Chondrocyte (in vitro differentiated cells): ENCODE measurements around the gene CELF2. TPM values are rescaled to one million over a fixed set of nuclear protein-coding genes. Genes with fewer than 3 reads are reported as not detected.

ENCODE experiments used
- DNase-seq: peaks from one replicate; pipeline ENCODE4 v3.0.0; 2021; ENCODE audit warnings: mixed read lengths, low spot score
- H3K27ac Mint-ChIP-seq: one replicate; pipeline ENCODE4 v1.8.0; 2021; ENCODE audit warnings: mild to moderate bottlenecking, moderate library complexity, mixed read lengths; ENCODE audit not compliant: unreplicated experiment
- H3K27me3 Mint-ChIP-seq: 2 replicates; pipeline ENCODE4 v1.8.0; 2021; ENCODE audit warnings: low read depth, mixed read lengths
- H3K36me3 Mint-ChIP-seq: 2 replicates; pipeline ENCODE4 v1.8.0; 2021; ENCODE audit warnings: low read depth, mixed read lengths
- H3K4me1 Mint-ChIP-seq: 2 replicates; pipeline ENCODE4 v1.8.0; 2021; ENCODE audit warnings: low read depth, mild to moderate bottlenecking, mixed read lengths
- H3K4me3 Mint-ChIP-seq: one replicate; pipeline ENCODE4 v1.8.0; 2021; ENCODE audit warnings: mild to moderate bottlenecking, moderate library complexity, mixed read lengths; ENCODE audit not compliant: unreplicated experiment
- H3K9me3 Mint-ChIP-seq: 2 replicates; pipeline ENCODE4 v1.8.0; 2021; ENCODE audit warnings: low read depth, mixed read lengths
- total RNA-seq: library from RNA; stranded (reverse); gene quantifications from 3 replicates; pipeline ENCODE4 v1.2.1, GENCODE V29; 2021
- TF ChIP-seq, protein P1 (sequence below): fragments of 200-600 bp; sonication (generic); IDR thresholded peaks from 2 replicates; pipeline ENCODE4 v1.5.0; 2021; ENCODE audit warnings: antibody characterized with exemption, mild to moderate bottlenecking, moderate library complexity

CELF2 gene
- total RNA-seq, 1 donor from 2014 or later, result 44.3 TPM

DNA sequence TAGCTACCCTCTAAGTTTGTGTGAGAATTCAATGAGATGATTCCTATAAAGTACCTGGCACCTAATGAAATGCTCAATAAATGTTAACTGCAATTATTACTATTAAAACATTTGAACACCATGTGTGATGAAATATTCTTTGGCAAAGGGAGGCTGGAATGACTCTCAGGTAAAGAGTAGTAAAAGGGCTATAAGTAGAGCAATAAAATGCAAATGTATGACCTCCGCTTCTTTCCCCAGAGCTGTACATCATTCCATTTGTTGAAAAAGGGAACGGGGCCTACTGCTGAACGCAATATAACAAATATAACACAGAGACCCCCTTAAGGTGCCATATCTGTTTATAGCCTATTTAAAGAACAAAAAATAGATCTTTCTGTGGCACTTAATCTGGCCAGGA is 27.8 kb downstream of the CELF2 start:
- Mint-ChIP-seq H3K27ac (no peak overlapping the region), H3K4me3 (no peak overlapping the region), H3K27me3 (no peaks in the 10 kb centered on the region)

DNA sequence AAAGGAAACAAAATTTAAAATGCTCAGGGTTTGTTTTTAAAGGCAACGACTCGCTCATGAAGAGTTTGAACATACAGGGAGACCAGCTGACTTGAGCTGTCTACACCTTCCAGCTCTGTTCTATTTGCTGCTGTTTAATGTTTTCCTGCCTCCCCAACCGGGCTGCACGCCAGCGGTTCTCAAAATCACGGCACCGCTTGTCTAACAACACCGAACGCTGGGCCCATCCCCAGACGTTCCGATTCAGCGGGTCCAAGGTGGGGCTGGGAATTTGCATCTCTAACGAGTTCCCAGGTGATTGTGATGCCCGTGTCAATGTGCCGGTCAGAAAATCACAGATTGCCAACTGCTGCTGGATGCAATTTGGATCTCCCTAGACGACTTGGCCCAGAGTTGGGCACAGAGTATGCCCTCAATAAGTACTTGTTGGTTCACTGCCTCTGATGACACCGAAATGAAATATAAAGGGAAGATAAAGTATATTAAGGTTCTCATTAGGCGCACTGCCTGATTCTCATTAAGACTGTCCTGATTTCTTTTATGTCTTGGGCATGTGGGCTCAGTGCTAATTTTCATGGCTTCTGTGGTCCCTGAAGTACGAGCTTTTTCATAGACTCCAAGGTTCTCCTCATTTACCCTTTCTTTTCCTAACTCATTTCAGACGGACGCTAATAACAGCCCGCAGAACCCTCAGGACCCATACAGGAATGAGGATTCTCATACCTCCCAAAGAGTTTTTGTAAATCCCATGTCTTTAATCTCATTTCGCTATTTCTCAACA is 28.5 kb downstream of the CELF2 start:
- no peak for DNase-seq
- H3K9me3 Mint-ChIP-seq, result no peaks in the 10 kb centered on the region
- H3K27me3 Mint-ChIP-seq, result no peaks in the 10 kb centered on the region
- TF ChIP-seq, protein P1, sequence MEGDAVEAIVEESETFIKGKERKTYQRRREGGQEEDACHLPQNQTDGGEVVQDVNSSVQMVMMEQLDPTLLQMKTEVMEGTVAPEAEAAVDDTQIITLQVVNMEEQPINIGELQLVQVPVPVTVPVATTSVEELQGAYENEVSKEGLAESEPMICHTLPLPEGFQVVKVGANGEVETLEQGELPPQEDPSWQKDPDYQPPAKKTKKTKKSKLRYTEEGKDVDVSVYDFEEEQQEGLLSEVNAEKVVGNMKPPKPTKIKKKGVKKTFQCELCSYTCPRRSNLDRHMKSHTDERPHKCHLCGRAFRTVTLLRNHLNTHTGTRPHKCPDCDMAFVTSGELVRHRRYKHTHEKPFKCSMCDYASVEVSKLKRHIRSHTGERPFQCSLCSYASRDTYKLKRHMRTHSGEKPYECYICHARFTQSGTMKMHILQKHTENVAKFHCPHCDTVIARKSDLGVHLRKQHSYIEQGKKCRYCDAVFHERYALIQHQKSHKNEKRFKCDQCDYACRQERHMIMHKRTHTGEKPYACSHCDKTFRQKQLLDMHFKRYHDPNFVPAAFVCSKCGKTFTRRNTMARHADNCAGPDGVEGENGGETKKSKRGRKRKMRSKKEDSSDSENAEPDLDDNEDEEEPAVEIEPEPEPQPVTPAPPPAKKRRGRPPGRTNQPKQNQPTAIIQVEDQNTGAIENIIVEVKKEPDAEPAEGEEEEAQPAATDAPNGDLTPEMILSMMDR, result no peak
- no peak overlapping the region for H3K27ac Mint-ChIP-seq
- H3K4me3 Mint-ChIP-seq, result no peak overlapping the region
- H3K36me3 Mint-ChIP-seq, result peaks cover 6% of the 10 kb centered on the region
- H3K4me1 Mint-ChIP-seq, result peaks cover 9% of the 10 kb centered on the region

More for the DNA sequence above, 27.8 kb downstream of the CELF2 start:
- Mint-ChIP-seq H3K4me1 (peaks cover 2% of the 10 kb centered on the region), H3K9me3 (no peaks in the 10 kb centered on the region), H3K36me3 (peaks cover 6% of the 10 kb centered on the region)
- TF ChIP-seq, protein P1, result no peak
- DNase-seq, result no peak

DNA sequence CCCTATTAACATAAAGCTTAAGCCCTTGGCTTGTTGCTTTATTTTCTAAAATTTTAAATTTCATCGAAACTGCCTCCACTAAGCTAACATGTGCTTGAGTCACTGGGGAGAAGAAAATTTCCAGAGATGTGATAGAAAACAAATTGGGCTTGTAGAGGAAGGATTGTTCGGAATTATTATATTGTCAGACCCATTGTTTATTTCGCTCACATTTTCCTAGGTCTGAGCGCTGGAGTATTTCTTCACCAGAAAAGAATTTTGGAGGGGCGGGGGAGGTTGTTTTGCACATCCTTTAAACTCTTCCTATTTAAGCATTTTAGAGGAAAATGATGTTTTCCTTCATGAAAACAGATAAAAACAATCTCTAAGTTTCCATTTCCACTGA is 29.1 kb downstream of the CELF2 start:
- peaks cover 9% of the 10 kb centered on the region for H3K4me1 Mint-ChIP-seq

DNA sequence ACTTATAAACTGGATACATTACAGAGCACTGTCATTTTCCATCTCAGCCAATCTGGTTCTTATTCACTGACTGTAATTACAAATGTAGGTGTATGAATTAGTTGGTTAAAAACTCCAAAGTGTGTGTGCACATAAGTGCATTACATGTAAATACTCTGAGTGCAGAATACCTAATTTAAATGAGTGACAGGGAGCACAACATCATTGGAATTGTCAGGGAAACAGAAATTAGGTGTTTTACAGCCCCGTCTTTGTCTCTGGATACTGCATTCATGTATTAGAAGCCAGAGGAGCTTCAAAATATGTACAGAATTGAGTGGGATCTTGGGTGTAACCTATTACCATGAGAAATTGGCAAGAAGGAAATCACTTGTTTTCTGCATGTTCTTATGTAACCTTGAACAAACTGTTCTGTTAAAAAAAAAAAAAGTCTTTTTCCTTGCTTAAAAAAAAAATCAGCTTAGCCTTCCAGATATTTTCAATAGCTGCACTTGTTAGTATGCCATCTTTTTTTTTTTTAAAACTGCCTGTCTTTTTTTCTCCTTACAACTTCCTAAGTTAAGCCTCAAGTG is 31.1 kb downstream of the CELF2 start:
- Mint-ChIP-seq H3K27ac (no peak overlapping the region), H3K9me3 (no peaks in the 10 kb centered on the region), H3K27me3 (no peaks in the 10 kb centered on the region), H3K4me3 (no peak overlapping the region), H3K36me3 (peaks cover 2% of the 10 kb centered on the region), H3K4me1 (peaks cover 9% of the 10 kb centered on the region)
- TF ChIP-seq, protein P1, result no peak
- no peak for DNase-seq

More for the DNA sequence above, 29.1 kb downstream of the CELF2 start:
- TF ChIP-seq, protein P1, result no peak
- Mint-ChIP-seq H3K27me3 (no peaks in the 10 kb centered on the region), H3K9me3 (no peaks in the 10 kb centered on the region), H3K36me3 (peaks cover 6% of the 10 kb centered on the region), H3K4me3 (no peak overlapping the region), H3K27ac (no peak overlapping the region)
- DNase-seq, result no peak

DNA sequence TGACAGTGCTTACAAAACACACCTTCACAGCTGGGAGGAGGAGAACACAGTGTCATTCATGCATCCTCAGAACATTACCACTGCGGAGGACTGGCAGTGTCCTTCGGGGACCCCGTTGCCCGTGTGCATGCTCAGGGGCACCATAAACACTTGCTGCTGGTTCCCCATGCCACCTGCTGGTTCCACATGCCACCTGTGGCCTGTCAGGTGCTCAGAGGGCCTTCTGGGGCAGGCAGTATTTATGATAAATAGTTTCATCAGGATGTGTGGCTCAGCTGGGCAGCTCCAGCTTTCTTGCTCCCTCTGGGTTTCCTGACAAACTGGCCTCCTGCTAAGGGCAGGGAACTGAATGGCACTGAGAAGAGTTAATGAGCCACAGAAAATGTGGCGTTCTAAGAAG is 32.1 kb downstream of the CELF2 start:
- H3K27ac Mint-ChIP-seq, result no peak overlapping the region
- TF ChIP-seq, protein P1, result no peak
- no peaks in the 10 kb centered on the region for H3K9me3 Mint-ChIP-seq
- H3K4me1 Mint-ChIP-seq, result peaks cover 9% of the 10 kb centered on the region
- H3K36me3 Mint-ChIP-seq, result no peaks in the 10 kb centered on the region
- DNase-seq, result no peak
- H3K27me3 Mint-ChIP-seq, result no peaks in the 10 kb centered on the region
- H3K4me3 Mint-ChIP-seq, result no peak overlapping the region
